Sciatic nerve (tissue), 2 donors: ENCODE results near the gene DDB1. TPM values are rescaled to one million over a fixed set of nuclear protein-coding genes. Genes with fewer than 3 reads are reported as not detected.

Experiments
- ATAC-seq: fragments of 200-7000 bp; cut with Tn5 transposase; one replicate; pipeline ENCODE4 v1.9.1; 2020; ENCODE audit warnings: mild to moderate bottlenecking, moderate library complexity
- DNase-seq: peaks from one replicate; pipeline ENCODE4 v3.0.0-alpha.2; 2020; ENCODE audit warnings: low spot score
- intact Hi-C: fragments of 100-400 bp; cut with DNase I; formaldehyde crosslinking; loops from one replicate; pipeline ENCODE4 v1.14.2; 2022
- total RNA-seq: library from RNA; stranded (reverse); fragmentation: NEBNext Ultra II Directional; extraction: Animal tissue kit (Norgen Biotek cat#: 25700); gene quantifications from one replicate; pipeline ENCODE4 v1.2.1, GENCODE V29; 2021
- donor health status: DM: no; HTN: no; CAD: no.
- donor health status: DM: no; HTN: no; CAD: no.

The DDB1 gene
- total RNA-seq, 1 donor from 2014 or later: 161 TPM

GRCh38 chr11:61357894-61358239 lies 25.0 kb upstream of the DDB1 start:
- intact Hi-C loops: no loop called here
- ATAC-seq (no peak), DNase-seq (no peak)

GRCh38 chr11:61357233-61357893 lies 24.5 kb upstream of the DDB1 start:
- DNase-seq: no peak
- no peak for ATAC-seq
- intact Hi-C loops: no loop called here

GRCh38 chr11:61356706-61357105 lies 23.8 kb upstream of the DDB1 start:
- ATAC-seq (no peak), DNase-seq (no peak)
- intact Hi-C loops: no loop called here

- ATAC-seq: no peak
- intact Hi-C loops: no loop called here
- DNase-seq: no peak
These were observed 21.3 kb upstream of the DDB1 start for GRCh38 chr11:61354208-61354607.

GRCh38 chr11:61353131-61354067 lies 20.5 kb upstream of the DDB1 start:
- intact Hi-C loops: no loop called here
- DNase-seq: no peak
- no peak for ATAC-seq

GRCh38 chr11:61352038-61352437 lies 19.1 kb upstream of the DDB1 start:
- peak; percentile 52 for ATAC-seq
- no peak for DNase-seq
- intact Hi-C loops: no loop called here

- no peak for DNase-seq
- ATAC-seq: no peak
- intact Hi-C loops: no loop called here
These were observed 17.9 kb upstream of the DDB1 start for GRCh38 chr11:61350803-61351202.

GRCh38 chr11:61350336-61350735 lies 17.4 kb upstream of the DDB1 start:
- intact Hi-C loops: no loop called here
- no peak for DNase-seq

GRCh38 chr11:61349916-61350315 lies 17.0 kb upstream of the DDB1 start:
- DNase-seq: no peak
- ATAC-seq: no peak
- intact Hi-C loops: no loop called here

More at GRCh38 chr11:61350336-61350735, 17.4 kb upstream of the DDB1 start:
- ATAC-seq: no peak

- no peak for DNase-seq
- intact Hi-C loops: no loop called here
- ATAC-seq: no peak
These were observed 16.4 kb upstream of the DDB1 start for GRCh38 chr11:61349189-61349751.

GRCh38 chr11:61347916-61348461 lies 15.1 kb upstream of the DDB1 start:
- intact Hi-C loops: no loop called here
- ATAC-seq (peak; percentile 69), DNase-seq (no peak)

- intact Hi-C loops: no loop called here
- DNase-seq (no peak), ATAC-seq (no peak)
These were observed 13.3 kb upstream of the DDB1 start for GRCh38 chr11:61345954-61346843.

GRCh38 chr11:61345170-61345610 lies 12.3 kb upstream of the DDB1 start:
- intact Hi-C loops: no loop called here
- no peak for DNase-seq
- peak; percentile 39 for ATAC-seq

GRCh38 chr11:61343792-61344745 lies 11.2 kb upstream of the DDB1 start:
- DNase-seq (no peak), ATAC-seq (no peak)
- intact Hi-C loops: no loop called here

- intact Hi-C loops: no loop called here
- ATAC-seq (no peak), DNase-seq (no peak)
These were observed 9.4 kb upstream of the DDB1 start for GRCh38 chr11:61342207-61342803.

- no peak for ATAC-seq
- intact Hi-C loops: no loop called here
- no peak for DNase-seq
These were observed 8.8 kb upstream of the DDB1 start for GRCh38 chr11:61341706-61342105.

GRCh38 chr11:61340979-61341378 lies 8.1 kb upstream of the DDB1 start:
- no peak for DNase-seq
- no peak for ATAC-seq
- intact Hi-C loops: no loop called here
